Stimulated activated CD8-positive, alpha-beta memory T cell treated with anti-CD3 and anti-CD28 coated beads, Interleukin-12 subunit alpha, Interleukin-12 subunit beta, amount 100 ng/mL, for 24 hours (primary cell): ENCODE data around the gene PIR.

Experiments used
- DNase-seq: peaks from one replicate; pipeline ENCODE4 v3.0.0-alpha.2; 2020; ENCODE audit errors: extremely low read depth

The PIR gene

DNA sequence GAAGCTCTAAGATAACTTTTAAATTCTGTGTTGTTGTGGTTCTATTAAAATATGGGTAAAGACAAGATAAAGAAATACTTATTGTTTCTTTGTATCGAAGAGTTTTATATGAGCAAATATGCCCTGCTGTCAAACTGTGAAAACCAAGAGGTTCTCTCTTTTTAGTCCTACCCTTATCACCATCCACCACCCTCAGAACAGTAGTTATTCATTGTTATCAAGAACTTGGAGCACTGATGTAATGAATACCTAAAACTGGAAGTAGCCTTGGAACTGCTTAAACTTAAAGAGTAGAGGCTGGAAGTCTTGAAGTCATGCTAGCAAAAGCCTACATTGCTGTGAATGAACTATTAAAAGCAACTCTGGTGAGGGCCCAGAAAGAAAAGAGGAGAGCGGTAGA is 9.2 kb downstream of the PIR start:
- DNase-seq: no peak

DNA sequence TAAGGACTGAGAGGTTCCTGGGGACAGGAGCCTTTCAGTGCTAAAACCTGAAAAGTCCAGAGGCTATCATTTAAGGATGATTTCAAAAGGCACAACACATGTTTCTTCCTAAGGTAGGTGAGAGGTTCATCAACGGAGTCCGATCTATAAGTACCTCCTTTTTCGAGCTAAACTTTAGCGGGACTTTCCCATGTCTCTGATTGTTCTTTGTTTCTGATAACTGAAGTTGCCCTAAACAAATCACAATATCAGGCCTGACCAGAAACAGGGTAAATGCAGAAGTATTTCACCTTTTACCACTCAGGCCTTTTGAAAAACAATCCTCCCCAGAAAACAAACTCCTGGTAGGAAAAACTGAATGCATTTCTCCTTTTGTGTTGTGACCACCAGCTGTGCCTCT is 17.6 kb downstream of the PIR start:
- no peak for DNase-seq

DNA sequence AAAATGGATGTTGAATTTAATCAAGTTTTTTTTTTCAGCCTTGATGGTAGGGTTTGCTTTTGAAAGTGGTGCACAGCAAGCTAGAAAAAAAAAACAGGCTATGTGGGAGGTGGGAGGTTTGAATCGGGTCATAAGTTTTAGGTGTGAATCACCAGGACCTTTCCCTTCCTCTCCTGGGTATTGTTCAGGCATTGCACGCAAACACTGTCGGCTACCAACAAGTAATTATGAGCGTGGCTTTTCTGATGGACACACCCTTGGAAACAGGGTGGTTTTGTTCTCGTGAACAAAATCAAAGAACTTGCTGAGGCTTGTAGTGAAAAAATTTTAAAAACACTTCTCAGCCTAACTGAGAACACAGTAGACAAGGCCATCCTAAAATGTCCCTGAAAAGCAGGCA is 18.1 kb downstream of the PIR start:
- no peak for DNase-seq

DNA sequence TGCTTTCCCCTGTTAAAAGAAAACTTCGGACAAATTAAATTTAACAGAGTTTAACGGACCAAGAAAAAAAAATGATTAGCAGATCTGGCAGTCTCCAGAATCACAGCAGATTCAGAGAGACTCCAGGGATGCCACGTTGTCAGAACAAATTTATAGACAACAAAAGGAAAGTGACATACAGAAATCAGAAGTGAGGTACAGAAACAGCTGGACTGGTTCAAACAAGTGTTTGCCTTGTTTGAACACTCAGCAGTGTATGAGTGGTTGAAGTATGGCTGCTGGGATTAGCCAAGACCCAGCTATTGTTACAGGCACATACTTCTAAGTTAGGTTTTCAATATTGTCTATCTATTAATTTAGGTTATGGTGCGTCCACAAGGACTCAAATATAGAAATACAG is 19.1 kb downstream of the PIR start:
- DNase-seq: no peak

DNA sequence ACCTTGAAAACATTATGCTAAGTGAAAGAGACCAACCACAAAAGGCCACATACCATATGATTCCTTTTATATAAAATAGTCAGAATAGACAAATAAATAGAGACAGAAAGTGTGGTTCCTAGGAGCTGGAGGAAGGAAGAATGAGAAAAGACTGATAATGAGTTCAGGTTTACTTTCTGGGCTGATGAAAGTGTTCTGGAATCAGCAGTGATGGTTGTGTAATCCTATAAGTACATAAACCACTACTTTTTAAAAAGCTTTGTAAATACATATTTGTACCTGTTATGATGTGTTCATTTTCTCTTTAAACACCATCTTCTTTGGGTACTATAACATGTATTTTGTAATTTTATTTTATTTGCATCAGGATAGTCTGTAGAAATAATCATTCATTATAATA is 20.6 kb downstream of the PIR start:
- no peak for DNase-seq

DNA sequence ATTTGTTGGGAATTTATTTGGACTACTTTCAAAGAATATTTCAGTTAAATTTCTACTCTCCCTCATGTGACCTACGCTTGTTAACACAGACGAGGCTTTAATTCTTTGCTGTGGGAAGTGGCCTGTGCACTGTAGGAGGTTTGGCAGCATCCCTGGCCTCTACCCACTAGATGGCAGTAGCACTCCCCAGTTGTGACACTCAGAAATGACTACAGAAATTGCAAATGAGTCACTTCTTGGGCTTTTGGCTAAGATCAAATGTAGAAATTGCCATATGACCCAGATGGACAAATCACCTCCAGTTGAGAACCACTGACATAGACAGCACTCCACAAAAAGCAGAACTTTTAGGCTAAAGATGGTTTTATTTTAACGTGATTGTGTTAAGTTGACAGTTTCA is 22.1 kb downstream of the PIR start:
- no peak for DNase-seq

DNA sequence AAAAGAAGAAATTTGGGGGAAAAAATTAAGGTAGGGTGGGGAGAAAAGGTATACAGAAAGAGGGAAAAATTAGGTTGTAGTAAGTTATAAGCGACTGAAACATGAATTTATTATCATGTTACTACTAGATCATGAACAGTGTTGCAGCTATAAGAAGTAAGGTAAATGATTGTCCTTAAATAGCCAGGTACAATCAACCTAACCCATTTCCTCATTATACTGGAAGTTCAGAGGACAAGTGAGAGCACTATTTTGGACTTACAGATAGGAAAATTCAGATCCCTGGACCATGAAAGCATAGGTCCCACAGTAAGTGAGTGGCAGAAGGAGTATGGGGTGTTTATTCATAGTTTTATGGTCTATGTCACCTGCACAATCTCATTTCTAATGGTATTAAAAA is 23.5 kb downstream of the PIR start:
- no peak for DNase-seq

DNA sequence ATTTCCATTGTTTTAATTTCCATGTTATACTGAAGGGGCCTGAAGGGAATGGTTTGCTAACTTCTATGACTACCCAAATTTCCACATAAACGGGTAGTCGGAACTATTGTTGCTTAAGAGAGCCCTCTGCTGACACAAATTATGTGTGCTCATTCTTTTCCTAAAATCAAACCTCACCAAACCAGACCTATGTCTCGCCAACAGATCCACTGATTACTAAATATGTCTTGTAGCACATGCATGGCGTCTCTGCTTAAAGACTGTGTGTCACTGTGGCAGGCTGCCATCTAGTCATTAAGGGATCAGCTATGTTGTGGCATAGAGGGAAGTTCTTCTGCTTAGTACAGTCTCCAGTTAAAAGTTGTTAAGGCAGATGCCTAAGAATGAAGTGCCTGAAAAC is 25.1 kb downstream of the PIR start:
- DNase-seq: no peak

DNA sequence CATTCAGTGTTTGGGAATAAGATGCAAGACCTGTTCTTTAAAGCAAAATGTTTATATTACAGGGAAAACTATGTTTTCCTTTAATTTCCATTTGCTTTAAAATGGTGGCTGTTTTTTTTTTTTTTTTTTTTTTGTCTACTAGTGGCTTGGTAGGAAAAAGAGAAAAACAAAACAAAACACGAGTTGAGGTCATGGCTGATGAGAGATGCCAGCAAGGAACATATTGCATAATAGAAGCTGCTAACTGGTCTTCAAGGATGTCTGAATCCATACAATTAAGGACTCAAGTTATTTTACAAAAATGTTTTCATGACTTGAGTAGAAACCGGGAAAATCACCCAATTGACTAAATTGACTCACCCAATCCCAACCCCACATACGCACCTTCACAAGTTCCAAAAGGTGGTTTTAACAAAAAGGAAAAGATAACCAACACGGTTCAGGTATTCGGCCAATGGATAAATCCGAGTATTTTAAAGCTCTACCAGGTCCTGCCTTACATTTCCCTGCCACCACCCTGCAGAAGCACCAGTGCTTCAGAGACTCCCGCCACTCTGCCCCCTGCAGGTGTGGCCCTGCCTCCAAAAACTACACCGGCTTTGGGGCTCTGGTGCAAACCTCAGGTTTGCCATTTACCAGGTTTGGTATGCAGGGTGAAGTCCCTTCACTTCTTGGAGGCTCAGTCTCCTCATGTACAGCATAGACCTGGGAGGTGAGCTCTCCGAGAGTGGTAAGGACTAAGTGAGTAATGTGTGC is 27.1 kb downstream of the PIR start:
- no peak for DNase-seq

DNA sequence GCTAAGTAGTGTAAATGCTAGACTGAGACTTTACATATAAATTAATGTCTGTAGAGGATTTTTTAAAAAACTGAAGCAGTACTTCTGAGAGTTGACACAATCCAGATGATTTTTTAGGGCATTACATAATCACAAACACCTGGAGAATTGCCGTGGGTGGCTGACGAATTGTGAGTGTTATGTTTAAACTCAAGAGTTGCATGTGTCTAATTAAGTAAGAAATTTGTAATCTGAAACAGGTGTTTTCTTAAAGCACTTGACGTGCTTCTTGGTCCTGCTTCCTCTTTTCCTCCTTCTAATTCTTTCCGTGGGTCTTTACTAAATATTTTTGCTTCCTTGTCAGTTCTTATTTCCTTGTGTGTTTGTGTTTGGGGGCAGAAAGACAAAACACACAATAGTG is 27.8 kb downstream of the PIR start:
- DNase-seq: no peak

DNA sequence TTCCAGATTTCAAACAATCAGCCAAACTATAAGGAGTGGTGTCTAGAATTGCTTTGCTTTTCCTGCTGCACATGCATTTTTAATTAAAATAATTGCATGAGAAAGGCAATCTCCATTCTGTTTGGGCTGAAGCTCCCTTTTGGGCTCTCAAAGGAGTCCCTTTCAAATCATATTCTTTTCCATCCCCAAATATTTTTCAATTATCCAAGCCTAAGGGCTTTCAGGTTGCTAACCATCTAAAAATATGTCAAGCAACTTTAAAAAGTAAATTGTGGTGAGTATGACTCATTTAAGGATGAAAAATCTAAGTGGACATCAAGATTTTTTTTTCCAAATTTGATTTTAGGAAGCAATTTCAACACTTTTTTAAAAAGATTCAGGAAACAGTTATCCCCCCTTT is 28.4 kb downstream of the PIR start:
- no peak for DNase-seq

DNA sequence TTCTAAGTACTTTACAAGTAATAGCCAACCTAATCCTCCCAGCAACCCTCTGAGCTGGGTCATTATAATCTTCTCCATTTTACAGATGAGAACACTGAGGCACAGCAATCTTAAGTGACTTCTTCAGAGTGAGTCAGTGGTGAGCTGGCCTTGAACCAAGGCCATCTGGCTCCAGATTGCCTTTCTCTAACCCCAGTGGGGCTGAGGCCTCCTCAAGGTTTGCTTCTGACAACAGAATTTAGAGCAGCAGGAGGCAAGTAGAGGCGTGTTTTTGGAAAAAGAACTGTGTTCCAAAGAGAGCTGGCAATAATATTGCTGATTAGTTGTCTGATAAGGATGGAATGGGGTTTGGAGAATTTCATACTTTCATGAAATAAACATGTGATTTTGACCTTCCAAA is 41.2 kb downstream of the PIR start:
- no peak for DNase-seq

DNA sequence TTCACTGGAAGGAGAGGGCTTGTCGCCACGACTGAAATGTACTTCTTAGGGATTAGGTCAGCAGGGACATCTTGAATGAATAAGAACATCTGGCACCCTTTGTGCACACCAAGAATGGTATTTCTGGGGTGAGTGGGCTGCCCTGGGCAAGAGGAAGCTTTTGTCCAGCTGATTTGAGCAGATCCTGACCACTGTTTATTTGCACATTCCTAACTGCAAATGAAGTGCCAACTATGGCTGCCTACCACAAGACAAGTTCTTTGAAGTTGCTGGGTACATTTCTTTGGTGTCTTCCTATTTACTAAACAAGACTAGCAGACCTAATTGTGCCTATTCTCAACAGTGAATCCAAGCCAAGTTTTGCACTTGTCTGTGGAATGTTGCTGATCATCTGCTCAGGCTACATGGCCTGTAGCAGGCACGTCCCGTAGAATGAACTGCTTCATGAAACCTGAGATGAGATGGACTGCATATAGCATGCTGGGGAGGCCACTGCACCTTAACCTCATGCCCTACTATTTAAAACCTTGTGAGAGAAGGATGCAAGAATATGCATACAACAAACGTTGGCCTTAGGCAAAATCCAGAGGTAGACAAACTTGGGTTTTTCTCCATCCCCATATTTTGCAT is 45.0 kb downstream of the PIR start:
- no peak for DNase-seq

DNA sequence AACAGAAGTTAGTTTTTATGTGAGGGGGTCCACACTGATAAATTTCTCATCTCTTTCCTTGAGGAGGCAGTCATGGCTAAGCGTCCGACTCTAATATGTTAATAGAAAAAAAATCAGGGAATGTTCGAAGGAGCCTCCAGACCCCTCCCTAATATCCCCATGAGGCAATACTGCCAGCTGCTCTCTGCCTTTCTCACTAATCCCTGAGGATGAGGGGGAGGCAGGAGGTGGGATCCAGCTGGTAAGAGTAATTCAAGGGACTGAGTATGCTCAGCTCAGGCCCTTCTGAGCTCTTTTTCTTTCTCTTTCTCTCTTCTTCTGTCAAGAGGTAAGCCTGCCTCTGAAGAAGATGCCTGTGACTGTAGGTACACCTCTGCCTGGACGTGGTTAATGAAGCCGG is 51.7 kb downstream of the PIR start:
- DNase-seq: no peak

DNA sequence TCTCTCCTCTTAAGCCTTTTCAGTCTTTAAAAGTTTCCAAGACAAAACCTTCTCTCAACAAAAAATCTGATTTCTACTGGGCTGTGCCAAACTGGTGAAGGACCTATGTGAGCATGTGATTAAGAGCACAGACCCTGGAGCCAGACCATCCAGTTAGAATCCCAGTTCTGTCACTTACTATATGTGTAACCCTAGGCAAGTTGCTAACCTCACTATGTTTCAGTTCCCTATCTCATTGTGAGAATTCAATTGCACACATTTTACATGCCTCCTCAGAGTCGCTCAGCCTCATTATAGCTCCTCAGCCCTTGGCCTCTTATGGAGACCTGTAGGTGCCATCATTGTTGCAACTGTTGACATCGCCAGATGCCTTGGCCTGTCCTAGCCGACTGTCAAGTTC is 54.8 kb downstream of the PIR start:
- DNase-seq: no peak

DNA sequence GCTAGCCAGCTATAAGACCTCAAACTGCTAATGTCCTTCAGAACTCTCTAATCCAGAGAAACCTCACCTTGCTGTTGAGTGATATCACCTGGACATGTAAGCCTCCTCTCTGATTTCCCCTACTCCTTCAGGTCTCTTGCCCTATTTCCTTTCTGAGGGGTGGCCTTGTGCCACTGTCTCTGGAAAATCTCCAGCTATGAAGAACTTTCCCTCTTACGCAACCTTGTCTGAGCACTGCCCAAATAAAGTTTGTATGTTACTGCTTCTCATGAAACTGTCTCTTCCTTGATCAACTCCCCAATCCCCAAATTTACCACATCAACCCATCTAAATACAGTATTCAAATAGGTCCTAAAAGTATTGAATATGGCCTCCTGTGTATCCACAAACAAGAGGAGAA is 55.4 kb downstream of the PIR start:
- DNase-seq: no peak

DNA sequence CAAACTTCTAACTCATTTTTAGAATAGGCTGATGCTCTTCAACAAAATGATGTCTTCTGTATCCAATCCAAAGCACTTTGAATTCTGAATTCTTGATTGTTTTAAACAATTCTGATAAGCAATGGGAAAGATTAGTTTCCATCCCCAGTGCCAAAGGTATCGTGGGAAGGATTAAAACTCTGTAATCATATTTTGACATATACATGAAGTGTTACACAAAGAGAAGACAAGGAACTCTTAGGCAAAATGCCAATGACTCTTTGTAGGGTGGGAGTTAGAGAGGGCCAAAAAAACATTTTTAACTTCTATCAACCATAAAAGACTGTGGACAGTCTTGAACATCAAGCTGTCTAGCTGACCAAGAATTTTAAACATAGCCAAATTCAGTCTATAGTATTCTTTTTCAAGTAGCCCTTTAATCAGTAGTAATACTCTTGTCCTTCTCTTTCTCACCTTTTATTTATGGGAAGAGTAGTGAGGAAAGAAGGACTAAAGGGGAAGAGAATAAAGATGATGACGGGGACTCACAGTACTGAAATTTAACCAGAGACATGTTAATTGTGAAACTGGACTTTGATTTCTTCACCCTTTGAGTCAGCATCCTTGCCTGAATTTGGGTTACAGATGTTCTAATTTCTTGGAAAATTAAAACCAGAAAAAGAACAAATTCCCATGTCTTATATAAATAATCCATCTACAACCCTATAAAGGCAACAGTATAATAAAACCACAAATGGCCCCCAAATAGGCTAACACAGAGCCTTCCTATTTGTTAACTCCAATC is 57.1 kb downstream of the PIR start:
- no peak for DNase-seq

DNA sequence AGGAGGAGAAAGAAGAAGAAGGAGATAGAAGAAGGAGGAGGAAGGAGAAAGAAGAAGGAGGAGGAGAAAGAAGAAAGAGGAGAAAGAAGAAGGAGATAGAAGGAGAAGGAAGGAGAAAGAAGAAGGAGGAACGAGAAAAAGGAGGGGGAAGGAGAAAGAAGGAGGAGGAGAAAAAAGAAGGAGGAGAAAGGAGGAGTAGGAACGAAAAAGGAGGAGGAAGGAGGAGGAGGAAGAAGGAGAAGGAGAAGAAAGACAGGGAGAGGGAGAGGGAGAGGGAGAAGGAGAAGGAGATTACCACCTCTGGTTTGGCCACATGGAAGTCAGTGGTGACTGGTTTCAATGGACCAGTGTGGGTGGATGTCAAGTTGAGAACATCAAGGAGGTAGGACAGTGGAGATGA is 58.9 kb downstream of the PIR start:
- DNase-seq: no peak

DNA sequence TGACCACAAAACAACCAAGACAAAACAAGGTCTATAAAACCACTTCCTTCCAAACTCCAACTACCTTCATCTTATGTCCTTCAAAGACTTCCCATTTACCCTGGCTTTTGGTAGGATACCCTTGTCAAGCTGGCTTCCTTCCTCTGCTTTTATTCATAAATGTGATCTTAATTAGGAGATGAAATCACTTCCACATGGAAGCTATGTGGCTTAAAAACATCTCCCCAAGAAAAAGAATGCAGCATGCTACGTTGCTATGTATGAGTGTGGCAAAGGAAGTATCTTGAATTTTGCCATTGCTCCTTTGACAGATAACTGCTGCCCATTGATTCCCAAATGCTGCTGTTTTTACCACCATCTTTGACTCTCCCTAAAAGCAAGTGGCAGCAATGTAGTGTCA is 62.5 kb downstream of the PIR start:
- no peak for DNase-seq

DNA sequence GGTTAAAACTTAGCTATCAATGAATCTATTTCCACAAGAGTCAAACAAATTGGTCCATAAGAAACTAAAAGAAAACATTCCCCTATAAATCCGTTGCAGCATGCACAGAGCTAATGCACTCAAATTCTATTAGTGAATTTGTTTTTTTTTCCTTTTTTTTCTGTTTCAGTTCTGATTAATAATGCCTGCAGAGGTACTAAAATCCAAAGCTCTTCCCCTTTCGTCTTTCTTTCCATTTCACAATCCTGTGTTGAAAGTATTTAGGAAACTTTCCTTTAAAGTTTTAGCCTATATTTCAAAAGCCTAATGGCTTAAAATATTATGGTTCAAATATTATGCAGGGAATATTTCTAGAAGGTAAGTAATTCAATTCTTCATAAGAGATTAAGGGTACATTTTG is 63.1 kb downstream of the PIR start:
- DNase-seq: no peak

DNA sequence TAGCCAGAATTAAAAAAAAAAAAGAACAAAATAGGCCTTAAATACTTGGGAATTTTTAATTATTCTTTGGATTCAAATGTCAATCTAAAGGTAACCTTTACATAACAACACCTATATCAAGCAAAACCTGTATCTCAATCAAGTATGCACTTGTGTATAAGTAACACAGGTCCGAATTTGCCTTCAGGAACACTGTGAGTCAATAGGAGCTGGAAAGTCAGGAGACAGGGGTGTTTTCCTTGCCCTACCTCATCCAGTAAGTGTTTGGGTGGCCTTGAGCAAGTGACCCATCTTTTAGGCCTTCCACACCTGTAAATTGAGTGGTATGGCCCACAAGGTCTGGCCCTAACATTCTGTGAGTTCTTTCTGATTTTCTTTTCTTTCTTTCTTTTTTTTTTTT is 68.1 kb downstream of the PIR start:
- DNase-seq: no peak

DNA sequence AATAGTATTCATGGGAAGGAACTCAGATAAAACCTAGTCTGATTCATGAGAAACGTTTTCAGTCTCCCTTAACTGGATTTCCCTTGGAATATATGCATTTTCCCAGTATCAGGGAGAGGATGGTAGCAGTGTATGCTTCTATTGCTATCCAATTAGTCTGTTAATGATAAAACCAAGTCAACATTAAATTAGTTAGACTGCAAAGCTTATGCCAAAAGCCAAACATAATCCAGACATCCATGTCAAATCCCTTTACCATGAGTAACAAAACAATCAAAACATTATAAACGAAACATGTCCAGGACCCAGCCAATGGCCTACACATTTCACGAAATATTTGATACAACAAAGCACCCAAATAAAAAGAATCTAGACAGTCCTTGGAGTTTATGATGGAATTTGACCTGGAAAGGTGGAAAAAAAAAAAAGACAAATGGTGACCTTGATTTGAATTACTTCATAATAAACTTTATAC is 74.4 kb downstream of the PIR start:
- DNase-seq: no peak
